ENCODE measurements around the gene PITX3. TPM values are rescaled to one million over a fixed set of nuclear protein-coding genes. Genes with fewer than 3 reads are reported as not detected.
A peak's percentile ranks its signal among the peaks of the same experiment; 100 is the strongest.

Gene PITX3
- total and polyA plus RNA-seq, 2 donors (not counting 3 experiments of a cell fraction or from before 2014, with no cell fraction given): not detected

GRCh38 chr10:102241032-102241443, 274 bp downstream of the PITX3 start:
- TF ChIP-seq MYC (IDR thresholded peaks at IDR 0.05; ENCODE audit: low read depth, low read length) (no peak), POLR2A (IDR thresholded peaks at IDR 0.05; ENCODE audit: low read depth, low read length) (no peak), EZH2 (IDR thresholded peaks at IDR 0.05; ENCODE audit: borderline replicate concordance, low read depth, low read length, severe bottlenecking) (peak; percentile 5), MAX (IDR thresholded peaks at IDR 0.05; ENCODE audit: insufficient read depth, insufficient read length) (no peak)
- H3K9me3 ChIP-seq (replicated peaks; ENCODE audit: control insufficient read depth, insufficient read depth, low read length): no peaks in the 10 kb centered on the region
- H3K36me3 ChIP-seq (ENCODE audit: control insufficient read depth in 2 of 2, extremely low read depth in 1 of 2, insufficient read depth in 2 of 2, low read length in 2 of 2): no peaks in the 10 kb centered on the region
- peak overlapping the region; percentile 86 for H3K4me2 ChIP-seq (ENCODE audit: insufficient read depth, low read length)
- DNase-seq (ENCODE audit: low read depth, low spot score) (no peak), FAIRE-seq (no peak)
- peaks cover 38 to 39% of the 10 kb centered on the region in 2 experiments for H3K27me3 ChIP-seq (ENCODE audit: control insufficient read depth in 2 of 2, insufficient read depth in 2 of 2, low read length in 2 of 2)
- no peak overlapping the region for H3K27ac ChIP-seq (ENCODE audit: insufficient read depth, low read depth, low read length)
- H3K4me3 ChIP-seq (replicated peaks in 1 of 3; ENCODE audit: insufficient read depth in 1 of 3, low read depth in 1 of 3, low read length in 3 of 3): peak overlapping the region; percentile 28 to 42 (median 36)
- dilution Hi-C loops (cut with MboI; ENCODE audit: extremely low pct_ligation_motif_present, low sequenced_read_pairs): loop anchor here (25.0 kb wide), 1 partner anchor 121 kb away; no protein-coding TSS in a partner anchor
- intact Hi-C loops (cut with micrococcal nuclease): no loop called here
- no peaks in the 10 kb centered on the region for H4K20me1 ChIP-seq (replicated peaks; ENCODE audit: control insufficient read depth, extremely low read depth, insufficient read depth, low read length)
- no TSS peak for BruUV-seq (replicated peaks)
- no peaks in the 10 kb centered on the region for H3K9me1 ChIP-seq (replicated peaks; ENCODE audit: control insufficient read depth, extremely low read depth, insufficient read depth, low read length)
- H3K79me2 ChIP-seq (ENCODE audit: control insufficient read depth, insufficient read depth, low read length): peaks cover 5% of the 10 kb centered on the region
- no peak overlapping the region for H3K9ac ChIP-seq (replicated peaks; ENCODE audit: extremely low read depth, insufficient read depth, low read length)
- POLR2A ChIA-PET: interaction anchor here (1.2 kb wide), 1 partner anchor 9 kb away, joined by 3 read pairs; no protein-coding TSS in a partner anchor
- H2AFZ ChIP-seq (ENCODE audit: low read depth, low read length): peak overlapping the region; percentile 18
- CTCF ChIA-PET: interaction anchor here (0.9 to 17.3 kb wide), 5 partner anchors 10 to 157 kb away, joined by 3 to 1402 read pairs (median 6); partner anchors contain the start of gene ELOVL3
- peaks cover 17% of the 10 kb centered on the region for H3K4me1 ChIP-seq (ENCODE audit: control insufficient read depth, extremely low read depth, insufficient read depth, low read length)

GRCh38 chr10:102240467-102241031, 763 bp downstream of the PITX3 start:
- peaks cover 16% of the 10 kb centered on the region for H3K4me1 ChIP-seq (ENCODE audit: control insufficient read depth, extremely low read depth, insufficient read depth, low read length)
- no peak overlapping the region for H3K9ac ChIP-seq (replicated peaks; ENCODE audit: extremely low read depth, insufficient read depth, low read length)
- DNase-seq (ENCODE audit: low read depth, low spot score) (no peak), FAIRE-seq (no peak)
- H3K27me3 ChIP-seq (ENCODE audit: control insufficient read depth in 2 of 2, insufficient read depth in 2 of 2, low read length in 2 of 2): peaks cover 41 to 42% of the 10 kb centered on the region in 2 experiments
- no peaks in the 10 kb centered on the region for H3K36me3 ChIP-seq (ENCODE audit: control insufficient read depth in 2 of 2, extremely low read depth in 1 of 2, insufficient read depth in 2 of 2, low read length in 2 of 2)
- ChIA-PET CTCF (interaction anchor here (1.0 to 17.3 kb wide), 4 partner anchors 10 to 157 kb away, joined by 3 to 1402 read pairs (median 26); no protein-coding TSS in a partner anchor), POLR2A (interaction anchor here (1.2 kb wide), 1 partner anchor 9 kb away, joined by 3 read pairs; no protein-coding TSS in a partner anchor)
- peak; percentile 90 for TF ChIP-seq EZH2 (IDR thresholded peaks at IDR 0.05; ENCODE audit: borderline replicate concordance, low read depth, low read length, severe bottlenecking)
- no peak for TF ChIP-seq GATA2 (IDR thresholded peaks at IDR 0.05; ENCODE audit: insufficient read depth, insufficient read length, low read depth, low read length)
- no peak for TF ChIP-seq POLR2AphosphoS5 (IDR thresholded peaks at IDR 0.05; ENCODE audit: insufficient read depth, low read depth, low read length)
- no peaks in the 10 kb centered on the region for H3K79me2 ChIP-seq (ENCODE audit: control insufficient read depth, insufficient read depth, low read length)
- no peak overlapping the region for H3K27ac ChIP-seq (ENCODE audit: insufficient read depth, low read depth, low read length)
- dilution Hi-C loops (cut with MboI; ENCODE audit: extremely low pct_ligation_motif_present, low sequenced_read_pairs): loop anchor here (25.0 kb wide), 1 partner anchor 122 kb away; no protein-coding TSS in a partner anchor
- intact Hi-C loops (cut with micrococcal nuclease): no loop called here
- peak overlapping the region; percentile 28 to 42 (median 36) for H3K4me3 ChIP-seq (replicated peaks in 1 of 3; ENCODE audit: insufficient read depth in 1 of 3, low read depth in 1 of 3, low read length in 3 of 3)
- H2AFZ ChIP-seq (ENCODE audit: low read depth, low read length): peak overlapping the region; percentile 18
- H3K9me3 ChIP-seq (replicated peaks; ENCODE audit: control insufficient read depth, insufficient read depth, low read length): no peaks in the 10 kb centered on the region
- BruUV-seq (replicated peaks): no TSS peak
- H4K20me1 ChIP-seq (replicated peaks; ENCODE audit: control insufficient read depth, extremely low read depth, insufficient read depth, low read length): no peaks in the 10 kb centered on the region
- H3K9me1 ChIP-seq (replicated peaks; ENCODE audit: control insufficient read depth, extremely low read depth, insufficient read depth, low read length): no peaks in the 10 kb centered on the region
- peak overlapping the region; percentile 86 for H3K4me2 ChIP-seq (ENCODE audit: insufficient read depth, low read length)
